Measurements from ENCODE around the gene LYSMD1.
"Not testable (repeated sequence)": the region's sequence is repeated elsewhere in the genome, so short reads cannot be mapped to it uniquely, and the experiment has no call there.

LYSMD1 gene

DNA sequence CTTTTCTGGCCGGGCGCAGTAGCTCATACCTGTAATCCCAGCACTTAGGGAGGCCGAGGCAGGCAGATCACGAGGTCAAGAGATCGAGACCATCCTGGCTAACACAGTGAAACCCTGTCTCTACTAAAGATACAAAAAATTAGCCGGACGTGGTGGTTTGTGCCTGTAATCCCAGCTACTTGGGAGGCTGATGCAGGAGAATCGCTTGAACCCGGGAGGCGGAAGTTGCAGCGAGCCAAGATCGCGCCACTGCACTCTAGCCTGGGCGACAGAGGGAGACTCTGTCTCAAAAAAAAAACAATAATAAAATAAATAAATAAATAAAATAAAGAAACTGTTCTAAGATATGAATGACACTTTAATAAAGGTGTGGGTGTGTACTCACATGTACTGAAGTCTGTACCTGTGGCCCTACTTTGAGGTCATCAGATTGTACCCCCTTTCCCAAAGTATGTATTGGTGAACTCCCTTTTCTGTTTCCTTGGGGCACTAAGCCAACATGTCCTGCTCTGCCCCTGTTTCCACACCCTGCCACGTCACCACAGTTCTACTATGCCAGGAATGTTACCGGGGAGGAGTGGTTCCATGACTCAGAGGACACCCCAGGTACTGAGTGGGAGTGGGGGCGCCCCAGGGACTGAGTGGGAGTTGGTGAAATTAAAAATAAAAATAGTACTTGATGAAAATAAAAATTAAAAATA is 29.3 kb upstream of the LYSMD1 start:
- H3K4me3 ChIP-seq (ENCODE audit: low read length); H3K27ac ChIP-seq (ENCODE audit: low read length); H3K9ac ChIP-seq (ENCODE audit: low read depth, low read length); H3K4me1 ChIP-seq (ENCODE audit: insufficient read depth, low read length); H3K36me3 ChIP-seq (ENCODE audit: insufficient read depth, low read depth, low read length); H3K27me3 ChIP-seq (ENCODE audit: insufficient read depth, low read length); H3K9me3 ChIP-seq (ENCODE audit: insufficient read depth, low read depth, low read length): not testable (repeated sequence)

DNA sequence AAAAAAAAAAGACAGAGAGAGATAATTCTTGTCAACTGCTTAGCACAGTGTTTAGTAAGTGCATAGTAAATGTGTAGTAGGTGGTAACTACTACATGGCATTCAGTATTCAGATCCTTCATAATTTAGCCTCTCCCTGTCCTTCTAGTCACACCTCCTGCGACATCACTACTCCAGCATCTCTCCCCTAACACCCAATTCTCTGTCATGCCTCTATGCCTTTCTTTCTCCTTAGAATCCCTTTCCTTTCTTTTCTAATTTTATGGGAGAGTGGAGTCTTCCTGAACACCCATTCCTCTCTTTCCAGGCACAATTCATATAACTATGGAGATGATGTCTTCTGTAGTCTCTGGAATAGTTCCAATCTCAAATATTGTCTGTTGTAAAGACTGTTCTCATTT is 28.2 kb upstream of the LYSMD1 start:
- no peaks in the 10 kb centered on the region for H3K27me3 ChIP-seq (ENCODE audit: insufficient read depth, low read length)
- H3K9ac ChIP-seq (ENCODE audit: low read depth, low read length) = no peak overlapping the region
- H3K4me1 ChIP-seq (ENCODE audit: insufficient read depth, low read length) = no peaks in the 10 kb centered on the region; the same call in 1 of the 2 replicates
- no peak overlapping the region for H3K4me3 ChIP-seq (ENCODE audit: low read length)
- H3K27ac ChIP-seq (ENCODE audit: low read length) = no peak overlapping the region
- H3K9me3 ChIP-seq (ENCODE audit: insufficient read depth, low read depth, low read length) = no peaks in the 10 kb centered on the region
- H3K36me3 ChIP-seq (ENCODE audit: insufficient read depth, low read depth, low read length) = no peaks in the 10 kb centered on the region

DNA sequence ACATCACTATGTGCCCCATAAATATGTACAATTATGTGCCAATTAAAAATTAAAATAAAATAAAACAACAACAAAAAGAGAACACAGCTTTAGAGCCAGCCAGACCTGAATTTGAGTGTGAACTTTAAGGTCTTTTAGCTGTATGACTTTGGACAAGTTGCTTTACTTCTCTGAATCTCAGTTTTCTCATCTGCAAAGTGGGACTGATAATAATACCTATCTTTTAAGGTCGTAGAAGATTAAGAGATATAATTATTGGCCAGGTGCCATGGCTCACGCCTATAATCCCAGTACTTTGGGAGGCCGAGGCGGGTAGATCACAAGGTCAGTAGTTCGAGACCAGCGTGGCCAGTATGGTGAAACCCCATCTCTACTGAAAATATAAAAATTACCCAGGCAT is 27.6 kb upstream of the LYSMD1 start:
- Histone ChIP-seq H3K36me3 (ENCODE audit: insufficient read depth, low read depth, low read length) (no peaks in the 10 kb centered on the region), H3K27ac (ENCODE audit: low read length) (no peak overlapping the region), H3K27me3 (ENCODE audit: insufficient read depth, low read length) (no peaks in the 10 kb centered on the region), H3K9me3 (ENCODE audit: insufficient read depth, low read depth, low read length) (no peaks in the 10 kb centered on the region), H3K9ac (ENCODE audit: low read depth, low read length) (no peak overlapping the region), H3K4me3 (ENCODE audit: low read length) (no peak overlapping the region), H3K4me1 (ENCODE audit: insufficient read depth, low read length) (no peaks in the 10 kb centered on the region; the same call in 1 of the 2 replicates)

DNA sequence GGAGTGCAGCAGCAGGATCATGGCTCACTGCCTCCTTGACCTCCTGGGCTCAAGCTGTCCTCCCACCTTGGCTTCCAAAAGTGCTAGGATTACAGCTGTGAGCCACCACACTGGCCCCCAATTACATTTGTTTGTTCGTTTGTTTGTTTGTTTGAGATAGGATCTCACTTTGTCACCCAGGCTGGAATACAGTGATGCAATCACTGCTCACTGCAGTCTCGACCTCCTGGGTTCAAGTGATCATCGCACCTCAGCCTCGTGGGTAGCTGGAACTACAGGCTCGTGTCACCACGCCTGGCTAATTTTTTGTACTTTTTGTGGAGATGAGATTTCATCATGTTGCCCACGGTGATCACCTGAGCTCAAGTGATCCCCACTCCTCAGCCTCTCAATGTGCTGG is 26.3 kb upstream of the LYSMD1 start:
- Histone ChIP-seq H3K36me3 (ENCODE audit: insufficient read depth, low read depth, low read length) (no peaks in the 10 kb centered on the region), H3K4me3 (ENCODE audit: low read length) (no peak overlapping the region), H3K27ac (ENCODE audit: low read length) (no peak overlapping the region), H3K9ac (ENCODE audit: low read depth, low read length) (no peak overlapping the region), H3K27me3 (ENCODE audit: insufficient read depth, low read length) (no peaks in the 10 kb centered on the region), H3K9me3 (ENCODE audit: insufficient read depth, low read depth, low read length) (no peaks in the 10 kb centered on the region), H3K4me1 (ENCODE audit: insufficient read depth, low read length) (no peaks in the 10 kb centered on the region; the same call in 1 of the 2 replicates)

DNA sequence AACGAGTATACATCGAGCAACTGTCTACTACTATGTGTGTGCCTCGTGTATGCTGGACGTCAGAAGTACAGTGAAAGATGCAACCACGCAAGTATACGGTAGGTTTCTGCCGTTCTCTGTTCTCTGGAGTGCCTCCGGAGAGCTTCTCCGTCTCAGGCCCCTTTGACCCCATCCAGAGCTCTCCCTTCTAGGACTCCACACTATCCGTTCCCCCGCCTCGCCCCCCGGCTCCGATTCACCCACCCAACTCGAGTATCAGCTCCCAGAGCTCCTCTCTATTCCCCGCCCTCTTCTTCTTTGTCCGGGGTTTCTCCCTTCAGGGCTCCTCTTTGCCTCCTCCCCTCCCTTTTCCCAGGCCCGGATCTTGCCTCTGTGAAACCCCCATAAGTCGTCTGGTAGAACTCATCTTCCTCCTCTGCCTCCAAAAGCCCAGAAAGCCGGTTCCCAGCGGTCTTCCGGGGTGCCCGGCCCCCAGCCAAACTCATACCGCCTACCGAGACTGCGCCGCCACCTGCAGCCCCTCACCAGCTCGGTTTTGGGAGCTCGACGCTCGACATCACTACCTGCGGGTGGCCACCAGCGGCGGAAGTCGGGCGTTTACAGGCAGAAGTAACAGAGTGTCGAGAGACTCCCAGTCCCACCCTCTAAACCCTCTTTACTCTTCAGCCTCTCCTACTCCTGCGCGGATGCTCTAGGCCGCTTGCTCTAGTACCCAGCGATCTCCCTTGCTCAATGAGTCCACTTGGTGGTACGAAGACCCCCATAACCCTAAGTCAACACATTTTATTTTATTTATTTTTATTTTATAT is 24.1 kb upstream of the LYSMD1 start, which contains the start of gene VPS72:
VPS72 (minus strand) TSS at position 561 of the 809 bp plus-strand sequence; CDS start at position 485, 76 bp downstream.
- Histone ChIP-seq H3K9me3 (ENCODE audit: insufficient read depth, low read depth, low read length) (no peaks in the 10 kb centered on the region), H3K36me3 (ENCODE audit: insufficient read depth, low read depth, low read length) (peaks cover 13% of the 10 kb centered on the region)

DNA sequence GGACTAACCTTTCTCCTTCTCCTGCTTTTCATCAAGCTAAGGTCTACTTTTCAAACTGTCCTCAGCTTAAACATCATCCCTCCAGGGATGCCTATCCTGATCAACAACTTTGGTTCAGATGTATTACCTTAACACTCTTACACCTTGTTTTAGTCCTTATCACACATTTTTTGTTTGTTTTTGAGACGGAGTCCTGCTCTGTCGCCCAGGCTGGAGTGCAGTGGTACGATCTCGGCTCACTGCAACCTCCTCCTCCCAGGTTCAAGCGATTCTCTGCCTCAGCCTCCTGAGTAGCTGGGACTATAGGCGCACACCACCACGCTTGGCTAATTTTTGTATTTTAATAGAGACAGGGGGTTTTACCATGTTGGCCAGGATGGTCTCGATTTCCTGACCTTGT is 23.0 kb upstream of the LYSMD1 start:
- H3K4me3 ChIP-seq (ENCODE audit: low read length) = peak overlapping the region; percentile 100
- H3K9me3 ChIP-seq (ENCODE audit: insufficient read depth, low read depth, low read length); H3K27me3 ChIP-seq (ENCODE audit: insufficient read depth, low read length); H3K27ac ChIP-seq (ENCODE audit: low read length); H3K4me1 ChIP-seq (ENCODE audit: insufficient read depth, low read length): not testable (repeated sequence)
- peaks cover 24% of the 10 kb centered on the region for H3K36me3 ChIP-seq (ENCODE audit: insufficient read depth, low read depth, low read length)
- H3K9ac ChIP-seq (ENCODE audit: low read depth, low read length) = peak overlapping the region; percentile 98; the same call in 1 of the 2 replicates

More for the DNA sequence above, 24.1 kb upstream of the LYSMD1 start, which contains the start of gene VPS72:
- Histone ChIP-seq H3K4me1 (ENCODE audit: insufficient read depth, low read length) (no peaks in the 10 kb centered on the region), H3K4me3 (ENCODE audit: low read length) (peak within 1 kb of the TSS; percentile 100), H3K9ac (ENCODE audit: low read depth, low read length) (peak within 1 kb of the TSS; percentile 98), H3K27me3 (ENCODE audit: insufficient read depth, low read length) (no peaks in the 10 kb centered on the region), H3K27ac (ENCODE audit: low read length) (peak within 1 kb of the TSS; percentile 53)

DNA sequence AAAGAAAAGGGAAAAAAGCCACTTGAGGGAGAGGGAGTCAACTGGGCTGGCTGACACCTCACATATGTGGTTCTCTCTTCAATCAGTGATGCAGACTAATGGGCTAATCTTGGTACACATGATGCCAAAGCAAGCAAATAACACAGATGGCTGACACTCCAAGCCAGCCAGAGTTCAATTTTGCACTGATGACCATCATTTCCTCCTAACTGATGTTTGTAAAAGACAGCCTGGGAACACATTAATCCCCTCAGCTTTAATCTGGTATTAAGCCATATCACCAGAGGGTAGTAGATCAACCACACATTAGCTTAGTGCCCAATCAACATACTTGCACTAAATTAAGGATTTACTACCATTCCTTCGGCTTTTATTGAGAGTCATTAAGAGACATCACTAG is 21.5 kb upstream of the LYSMD1 start:
- Histone ChIP-seq H3K4me1 (ENCODE audit: insufficient read depth, low read length) (no peaks in the 10 kb centered on the region), H3K36me3 (ENCODE audit: insufficient read depth, low read depth, low read length) (peaks cover 39% of the 10 kb centered on the region), H3K4me3 (ENCODE audit: low read length) (no peak overlapping the region), H3K9me3 (ENCODE audit: insufficient read depth, low read depth, low read length) (no peaks in the 10 kb centered on the region), H3K9ac (ENCODE audit: low read depth, low read length) (no peak overlapping the region), H3K27ac (ENCODE audit: low read length) (no peak overlapping the region), H3K27me3 (ENCODE audit: insufficient read depth, low read length) (no peaks in the 10 kb centered on the region)

DNA sequence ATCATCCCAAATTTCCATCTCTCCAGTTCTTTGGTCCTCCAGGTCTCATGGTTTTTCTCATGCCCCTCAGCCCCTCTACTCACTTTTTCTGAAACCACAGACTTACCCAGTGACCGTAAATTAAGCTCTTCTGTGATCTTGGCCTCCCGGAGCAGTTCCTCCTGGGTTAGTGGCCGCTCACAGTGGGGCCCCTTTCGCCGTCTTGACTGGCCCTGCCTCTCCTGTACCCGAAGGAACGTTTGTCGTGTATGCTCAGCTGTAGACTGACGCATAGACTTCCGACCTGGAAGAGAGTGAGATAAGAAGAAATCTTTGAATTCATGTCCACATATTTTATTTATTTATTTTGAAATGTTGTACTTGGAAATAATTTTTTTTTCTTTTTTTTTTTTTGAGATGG is 18.5 kb upstream of the LYSMD1 start:
- Histone ChIP-seq H3K27me3 (ENCODE audit: insufficient read depth, low read length) (no peaks in the 10 kb centered on the region), H3K9me3 (ENCODE audit: insufficient read depth, low read depth, low read length) (no peaks in the 10 kb centered on the region), H3K36me3 (ENCODE audit: insufficient read depth, low read depth, low read length) (peaks cover 65% of the 10 kb centered on the region), H3K27ac (ENCODE audit: low read length) (no peak overlapping the region), H3K4me3 (ENCODE audit: low read length) (no peak overlapping the region), H3K4me1 (ENCODE audit: insufficient read depth, low read length) (no peaks in the 10 kb centered on the region), H3K9ac (ENCODE audit: low read depth, low read length) (no peak overlapping the region)

DNA sequence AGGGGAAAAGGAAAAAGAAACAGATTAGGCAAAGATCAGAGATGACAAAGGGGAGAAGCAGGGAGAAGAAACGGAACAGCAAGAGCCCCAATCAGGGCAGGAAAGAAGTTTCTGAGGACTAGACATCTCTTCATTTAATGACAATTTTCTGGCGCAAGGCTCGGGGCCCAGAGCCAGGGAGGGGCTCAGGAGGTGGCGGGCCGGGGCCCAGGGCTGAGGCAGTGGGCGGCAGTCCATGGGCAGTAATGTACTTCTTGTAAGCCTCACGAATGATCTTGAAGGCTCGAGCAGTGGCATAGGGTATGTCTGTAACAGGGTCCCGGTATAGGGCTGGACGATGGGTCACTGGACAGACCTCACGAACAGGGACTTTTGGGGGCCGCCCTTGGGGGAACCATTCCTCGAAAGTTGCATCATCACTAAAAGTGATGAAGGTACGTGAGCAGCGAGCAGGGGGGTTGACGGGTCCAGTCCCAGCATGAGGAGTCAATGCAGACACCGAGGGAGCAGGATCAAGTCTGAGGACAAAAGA is 10.9 kb upstream of the LYSMD1 start:
- Histone ChIP-seq H3K9ac (ENCODE audit: low read depth, low read length) (no peak overlapping the region), H3K27ac (ENCODE audit: low read length) (no peak overlapping the region)

DNA sequence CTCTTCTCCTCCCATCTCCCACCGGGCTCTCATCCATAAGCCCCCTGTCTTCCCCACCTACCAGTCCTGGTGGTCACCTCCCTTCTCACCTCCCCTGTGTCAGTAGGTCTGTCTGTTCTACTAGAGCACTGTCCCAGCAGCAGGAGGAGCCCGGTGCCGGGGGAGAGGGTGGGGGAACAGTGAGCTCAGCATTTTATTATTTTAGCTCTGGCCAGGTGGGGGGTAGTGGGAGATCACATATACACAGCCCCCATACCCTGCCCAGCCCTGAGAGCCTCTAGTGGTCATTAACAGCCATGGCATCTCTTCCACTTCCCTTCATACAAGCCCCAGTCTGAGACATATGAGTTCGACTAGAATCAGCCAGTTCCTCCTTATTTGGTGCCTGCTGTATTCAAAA is 10.2 kb upstream of the LYSMD1 start, which contains the start of gene TMOD4:
TMOD4 (minus strand) TSS at position 119 of the 400 bp plus-strand sequence. CDS start 1,106 bp downstream, outside the sequence.
- Histone ChIP-seq H3K27me3 (ENCODE audit: insufficient read depth, low read length) (no peaks in the 10 kb centered on the region), H3K4me1 (ENCODE audit: insufficient read depth, low read length) (no peaks in the 10 kb centered on the region), H3K9me3 (ENCODE audit: insufficient read depth, low read depth, low read length) (no peaks in the 10 kb centered on the region), H3K36me3 (ENCODE audit: insufficient read depth, low read depth, low read length) (peaks cover 63% of the 10 kb centered on the region), H3K9ac (ENCODE audit: low read depth, low read length) (no peak within 1 kb of the TSS), H3K27ac (ENCODE audit: low read length) (no peak within 1 kb of the TSS), H3K4me3 (ENCODE audit: low read length) (no peak within 1 kb of the TSS)

More for the DNA sequence above, 10.9 kb upstream of the LYSMD1 start:
- Histone ChIP-seq H3K4me1 (ENCODE audit: insufficient read depth, low read length) (no peaks in the 10 kb centered on the region), H3K27me3 (ENCODE audit: insufficient read depth, low read length) (no peaks in the 10 kb centered on the region), H3K4me3 (ENCODE audit: low read length) (no peak overlapping the region), H3K36me3 (ENCODE audit: insufficient read depth, low read depth, low read length) (peaks cover 70% of the 10 kb centered on the region), H3K9me3 (ENCODE audit: insufficient read depth, low read depth, low read length) (no peaks in the 10 kb centered on the region)

DNA sequence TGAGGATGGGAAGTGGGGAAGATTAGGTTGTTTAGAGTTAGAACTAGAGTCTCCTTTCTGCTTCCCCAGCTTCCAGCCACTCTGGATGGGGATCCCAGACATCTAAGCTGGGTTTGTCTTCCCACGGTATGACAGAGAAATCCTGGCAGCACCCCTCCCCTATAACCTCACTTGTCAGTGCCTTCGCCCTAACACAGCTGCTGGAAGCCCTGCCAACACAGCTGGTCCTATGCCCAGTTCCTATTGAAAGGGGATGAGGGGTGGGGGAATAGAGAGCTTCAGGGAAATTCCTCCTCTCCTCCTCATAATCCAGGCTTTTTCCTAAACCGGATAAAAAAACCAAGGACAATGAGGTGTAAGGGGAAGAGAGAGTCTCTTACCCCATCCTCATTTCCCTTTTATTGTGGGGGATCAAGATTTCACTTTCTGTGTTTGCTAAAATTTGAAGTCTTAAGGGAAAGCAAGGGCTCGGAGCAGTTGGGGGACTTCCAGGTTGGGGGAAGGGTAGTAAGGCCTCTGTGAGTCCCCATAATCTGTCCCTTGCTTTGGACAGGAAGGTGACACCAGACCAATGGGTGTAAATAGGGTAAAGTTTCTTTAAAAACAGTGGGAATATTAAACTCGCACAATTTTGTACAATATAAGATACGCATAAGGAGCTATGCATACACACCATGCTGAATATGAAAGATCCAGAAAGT is 9.5 kb upstream of the LYSMD1 start:
- no peak overlapping the region for H3K27ac ChIP-seq (ENCODE audit: low read length)
- no peaks in the 10 kb centered on the region for H3K27me3 ChIP-seq (ENCODE audit: insufficient read depth, low read length)
- H3K4me1 ChIP-seq (ENCODE audit: insufficient read depth, low read length) = no peaks in the 10 kb centered on the region
- H3K9me3 ChIP-seq (ENCODE audit: insufficient read depth, low read depth, low read length) = no peaks in the 10 kb centered on the region
- no peak overlapping the region for H3K9ac ChIP-seq (ENCODE audit: low read depth, low read length)
- H3K36me3 ChIP-seq (ENCODE audit: insufficient read depth, low read depth, low read length) = peaks cover 59% of the 10 kb centered on the region
- H3K4me3 ChIP-seq (ENCODE audit: low read length) = no peak overlapping the region
